GM12878 (cell line): ENCODE measurements around the gene NR3C1. TPM values are rescaled to one million over a fixed set of nuclear protein-coding genes. Genes with fewer than 3 reads are reported as not detected.
A peak's percentile ranks its signal among the peaks of the same experiment; 100 is the strongest.

ENCODE experiments used
- BACH1 ChIP-seq: fragments of 450-650 bp; IDR thresholded peaks from 2 replicates; pipeline ENCODE4 v1.6.1; 2017; ENCODE audit warnings: mild to moderate bottlenecking, borderline replicate concordance
- CREM ChIP-seq: IDR thresholded peaks from 2 replicates; pipeline ENCODE4 v1.6.1; 2014; ENCODE audit warnings: antibody characterized with exemption, low read depth
- DPF2 ChIP-seq: fragments of 450-650 bp; IDR thresholded peaks from 2 replicates; pipeline ENCODE4 v1.6.1; 2017; ENCODE audit warnings: mild to moderate bottlenecking
- ESRRA ChIP-seq: IDR thresholded peaks from 2 replicates; pipeline ENCODE4 v1.6.1; 2012; ENCODE audit warnings: mild to moderate bottlenecking, low read length, improper control_type of control experiment
- EZH2 ChIP-seq: IDR thresholded peaks from 2 replicates; pipeline ENCODE4 v1.6.1; 2012; ENCODE audit warnings: low read depth, mild to moderate bottlenecking, control low read depth, inconsistent platforms, low read length, borderline replicate concordance; ENCODE audit not compliant: control insufficient read depth
- IKZF2 ChIP-seq, 2 experiments: fragments of 450-650 bp; IDR thresholded peaks; 2 replicates each; pipeline ENCODE4 v1.6.1; 2017; ENCODE audit warnings: mild to moderate bottlenecking in 2 of 2, moderate library complexity in 2 of 2
- IRF4 ChIP-seq: IDR thresholded peaks from 2 replicates; pipeline ENCODE4 v1.6.1; 2011; ENCODE audit warnings: low read depth, low read length
- JUNB ChIP-seq: IDR thresholded peaks from 2 replicates; pipeline ENCODE4 v1.6.1; 2016; ENCODE audit warnings: antibody characterized with exemption, mild to moderate bottlenecking
- MTA3 ChIP-seq: IDR thresholded peaks from 2 replicates; pipeline ENCODE4 v1.6.1; 2012; ENCODE audit warnings: low read length, inconsistent platforms, borderline replicate concordance
- PAX5 ChIP-seq: IDR thresholded peaks from 2 replicates; pipeline ENCODE4 v1.6.1; 2011; ENCODE audit warnings: low read depth, low read length, borderline replicate concordance
- RUNX3 ChIP-seq: IDR thresholded peaks from 2 replicates; pipeline ENCODE4 v1.6.1; 2012; ENCODE audit warnings: low read length, inconsistent platforms
- YY1 ChIP-seq: IDR thresholded peaks from 2 replicates; pipeline ENCODE4 v1.6.1; 2011; ENCODE audit warnings: low read depth, mild to moderate bottlenecking, low read length
- polyA plus RNA-seq, 11 experiments: library from polyadenylated mRNA; depleted of rRNA in 4 of 11; unstranded in 6 of 11; stranded (reverse) in 5 of 11; fragments of >200 nt; fragmentation: Nextera tagmentation in 4 of 11; fragmentation: Illumina TruSeq in 1 of 11; extraction: Ambion mirVana in 4 of 11; extraction: Trizol in 1 of 11; gene quantifications; 1 replicate in 1 of 11; 2 replicates in 10 of 11; pipeline versions ENCODE4 v1.2.1 to v1.2.3, GENCODE V29; 2011 to 2016; ENCODE audit warnings: inconsistent platforms in 2 of 11, missing spikeins in 2 of 11, low read depth in 1 of 11
- total RNA-seq, 4 experiments: library from RNA; depleted of rRNA in 3 of 4; stranded (reverse); fragments of >200 nt in 3 of 4; fragmentation: Illumina TruSeq in 1 of 4; extraction: Trizol in 1 of 4; gene quantifications; 2 replicates each; pipeline versions ENCODE4 v1.2.1 to v1.2.3, GENCODE V29; 2013 to 2021
- TF ChIP-seq, protein P1 (sequence below): fragments of 450-650 bp; formaldehyde crosslinking; IDR thresholded peaks from 2 replicates; pipeline ENCODE4 v1.5.0; 2022; ENCODE audit warnings: mild to moderate bottlenecking, missing genetic modification characterization
- TF ChIP-seq, protein P2 (sequence below): IDR thresholded peaks from 2 replicates; pipeline ENCODE4 v1.6.1; 2012; ENCODE audit warnings: improper control_type of control experiment, low read depth, low read length; ENCODE audit not compliant: insufficient replicate concordance
- TF ChIP-seq, protein P3 (sequence below): fragments of 450-650 bp; IDR thresholded peaks from 2 replicates; pipeline ENCODE4 v1.6.1; 2016; ENCODE audit warnings: mild to moderate bottlenecking
- TF ChIP-seq, protein P4 (sequence below): fragments of 450-650 bp; IDR thresholded peaks from 2 replicates; pipeline ENCODE4 v1.6.1; 2016; ENCODE audit warnings: mild to moderate bottlenecking
- TF ChIP-seq, protein P5 (sequence below): IDR thresholded peaks from 2 replicates; pipeline ENCODE4 v1.6.1; 2012; ENCODE audit warnings: low read length, inconsistent platforms

The NR3C1 gene
- total and polyA plus RNA-seq, 10 of the 15 experiments (the other 5 are each of a cell fraction or from before 2014, with no cell fraction given): 49.7 to 141 (median 109) TPM

DNA sequence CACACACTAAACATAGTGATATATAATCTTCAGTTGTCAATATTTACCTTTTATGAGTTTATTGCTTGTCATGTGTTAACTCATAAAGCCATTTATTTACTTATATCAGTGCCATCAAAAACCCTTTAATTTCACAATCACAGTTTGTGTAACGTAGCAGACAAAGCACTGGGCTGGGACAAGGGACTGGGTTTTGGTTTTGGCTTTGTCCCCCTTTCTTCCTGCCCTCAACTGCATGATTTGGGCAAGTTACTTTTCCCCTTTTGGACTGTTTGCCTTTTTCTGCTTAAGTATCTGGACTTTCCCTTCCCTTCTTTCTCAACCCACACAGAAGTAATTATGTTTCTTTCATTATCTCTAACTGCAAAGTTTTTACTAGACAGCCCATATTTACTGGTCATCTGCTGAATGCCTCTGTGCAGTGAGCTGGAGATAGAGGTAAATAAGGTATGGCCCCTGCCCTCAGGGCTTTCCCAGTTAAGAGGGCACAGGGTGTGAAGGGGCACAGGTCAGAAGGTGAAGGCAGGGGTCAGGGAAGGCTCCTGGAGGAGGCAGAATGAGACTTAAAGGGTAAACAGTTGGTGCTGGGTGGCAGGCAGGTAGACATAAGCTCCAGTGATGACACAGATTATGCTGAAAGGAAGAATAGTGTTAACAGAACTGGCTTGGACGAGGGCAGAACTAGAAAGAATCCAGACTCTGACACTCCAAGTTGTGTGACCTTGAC is 14.8 kb upstream of the NR3C1 start (continued):
- TF ChIP-seq, protein P1, sequence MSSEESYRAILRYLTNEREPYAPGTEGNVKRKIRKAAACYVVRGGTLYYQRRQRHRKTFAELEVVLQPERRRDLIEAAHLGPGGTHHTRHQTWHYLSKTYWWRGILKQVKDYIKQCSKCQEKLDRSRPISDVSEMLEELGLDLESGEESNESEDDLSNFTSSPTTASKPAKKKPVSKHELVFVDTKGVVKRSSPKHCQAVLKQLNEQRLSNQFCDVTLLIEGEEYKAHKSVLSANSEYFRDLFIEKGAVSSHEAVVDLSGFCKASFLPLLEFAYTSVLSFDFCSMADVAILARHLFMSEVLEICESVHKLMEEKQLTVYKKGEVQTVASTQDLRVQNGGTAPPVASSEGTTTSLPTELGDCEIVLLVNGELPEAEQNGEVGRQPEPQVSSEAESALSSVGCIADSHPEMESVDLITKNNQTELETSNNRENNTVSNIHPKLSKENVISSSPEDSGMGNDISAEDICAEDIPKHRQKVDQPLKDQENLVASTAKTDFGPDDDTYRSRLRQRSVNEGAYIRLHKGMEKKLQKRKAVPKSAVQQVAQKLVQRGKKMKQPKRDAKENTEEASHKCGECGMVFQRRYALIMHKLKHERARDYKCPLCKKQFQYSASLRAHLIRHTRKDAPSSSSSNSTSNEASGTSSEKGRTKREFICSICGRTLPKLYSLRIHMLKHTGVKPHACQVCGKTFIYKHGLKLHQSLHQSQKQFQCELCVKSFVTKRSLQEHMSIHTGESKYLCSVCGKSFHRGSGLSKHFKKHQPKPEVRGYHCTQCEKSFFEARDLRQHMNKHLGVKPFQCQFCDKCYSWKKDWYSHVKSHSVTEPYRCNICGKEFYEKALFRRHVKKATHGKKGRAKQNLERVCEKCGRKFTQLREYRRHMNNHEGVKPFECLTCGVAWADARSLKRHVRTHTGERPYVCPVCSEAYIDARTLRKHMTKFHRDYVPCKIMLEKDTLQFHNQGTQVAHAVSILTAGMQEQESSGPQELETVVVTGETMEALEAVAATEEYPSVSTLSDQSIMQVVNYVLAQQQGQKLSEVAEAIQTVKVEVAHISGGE (CRISPR knock-in tag): no peak
- TF ChIP-seq IRF4: 0 out of 2 replicates have a peak, but pooled peaks have one; percentile 51
- peak; percentile 80 to 86; a peak in 3 of 4 replicates for TF ChIP-seq IKZF2 (IDR thresholded peaks at IDR 0.05)
- TF ChIP-seq CREM: peak; percentile 54; the same call in 1 of the 2 replicates
- peak; percentile 70; the same call in 1 of the 2 replicates for TF ChIP-seq DPF2
- peak; percentile 65 for TF ChIP-seq JUNB
- TF ChIP-seq, protein P2, sequence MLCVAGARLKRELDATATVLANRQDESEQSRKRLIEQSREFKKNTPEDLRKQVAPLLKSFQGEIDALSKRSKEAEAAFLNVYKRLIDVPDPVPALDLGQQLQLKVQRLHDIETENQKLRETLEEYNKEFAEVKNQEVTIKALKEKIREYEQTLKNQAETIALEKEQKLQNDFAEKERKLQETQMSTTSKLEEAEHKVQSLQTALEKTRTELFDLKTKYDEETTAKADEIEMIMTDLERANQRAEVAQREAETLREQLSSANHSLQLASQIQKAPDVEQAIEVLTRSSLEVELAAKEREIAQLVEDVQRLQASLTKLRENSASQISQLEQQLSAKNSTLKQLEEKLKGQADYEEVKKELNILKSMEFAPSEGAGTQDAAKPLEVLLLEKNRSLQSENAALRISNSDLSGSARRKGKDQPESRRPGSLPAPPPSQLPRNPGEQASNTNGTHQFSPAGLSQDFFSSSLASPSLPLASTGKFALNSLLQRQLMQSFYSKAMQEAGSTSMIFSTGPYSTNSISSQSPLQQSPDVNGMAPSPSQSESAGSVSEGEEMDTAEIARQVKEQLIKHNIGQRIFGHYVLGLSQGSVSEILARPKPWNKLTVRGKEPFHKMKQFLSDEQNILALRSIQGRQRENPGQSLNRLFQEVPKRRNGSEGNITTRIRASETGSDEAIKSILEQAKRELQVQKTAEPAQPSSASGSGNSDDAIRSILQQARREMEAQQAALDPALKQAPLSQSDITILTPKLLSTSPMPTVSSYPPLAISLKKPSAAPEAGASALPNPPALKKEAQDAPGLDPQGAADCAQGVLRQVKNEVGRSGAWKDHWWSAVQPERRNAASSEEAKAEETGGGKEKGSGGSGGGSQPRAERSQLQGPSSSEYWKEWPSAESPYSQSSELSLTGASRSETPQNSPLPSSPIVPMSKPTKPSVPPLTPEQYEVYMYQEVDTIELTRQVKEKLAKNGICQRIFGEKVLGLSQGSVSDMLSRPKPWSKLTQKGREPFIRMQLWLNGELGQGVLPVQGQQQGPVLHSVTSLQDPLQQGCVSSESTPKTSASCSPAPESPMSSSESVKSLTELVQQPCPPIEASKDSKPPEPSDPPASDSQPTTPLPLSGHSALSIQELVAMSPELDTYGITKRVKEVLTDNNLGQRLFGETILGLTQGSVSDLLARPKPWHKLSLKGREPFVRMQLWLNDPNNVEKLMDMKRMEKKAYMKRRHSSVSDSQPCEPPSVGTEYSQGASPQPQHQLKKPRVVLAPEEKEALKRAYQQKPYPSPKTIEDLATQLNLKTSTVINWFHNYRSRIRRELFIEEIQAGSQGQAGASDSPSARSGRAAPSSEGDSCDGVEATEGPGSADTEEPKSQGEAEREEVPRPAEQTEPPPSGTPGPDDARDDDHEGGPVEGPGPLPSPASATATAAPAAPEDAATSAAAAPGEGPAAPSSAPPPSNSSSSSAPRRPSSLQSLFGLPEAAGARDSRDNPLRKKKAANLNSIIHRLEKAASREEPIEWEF: no peak
- no peak; the same call in none of the 2 replicates for TF ChIP-seq RUNX3
- TF ChIP-seq MTA3: no peak
- TF ChIP-seq EZH2: no peak
- TF ChIP-seq PAX5: 0 out of 2 replicates have a peak, but pooled peaks have one; percentile 51
- TF ChIP-seq, protein P3, sequence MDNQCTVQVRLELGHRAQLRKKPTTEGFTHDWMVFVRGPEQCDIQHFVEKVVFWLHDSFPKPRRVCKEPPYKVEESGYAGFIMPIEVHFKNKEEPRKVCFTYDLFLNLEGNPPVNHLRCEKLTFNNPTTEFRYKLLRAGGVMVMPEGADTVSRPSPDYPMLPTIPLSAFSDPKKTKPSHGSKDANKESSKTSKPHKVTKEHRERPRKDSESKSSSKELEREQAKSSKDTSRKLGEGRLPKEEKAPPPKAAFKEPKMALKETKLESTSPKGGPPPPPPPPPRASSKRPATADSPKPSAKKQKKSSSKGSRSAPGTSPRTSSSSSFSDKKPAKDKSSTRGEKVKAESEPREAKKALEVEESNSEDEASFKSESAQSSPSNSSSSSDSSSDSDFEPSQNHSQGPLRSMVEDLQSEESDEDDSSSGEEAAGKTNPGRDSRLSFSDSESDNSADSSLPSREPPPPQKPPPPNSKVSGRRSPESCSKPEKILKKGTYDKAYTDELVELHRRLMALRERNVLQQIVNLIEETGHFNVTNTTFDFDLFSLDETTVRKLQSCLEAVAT: 0 out of 2 replicates have a peak, but pooled peaks have one; percentile 39
- TF ChIP-seq, protein P4, sequence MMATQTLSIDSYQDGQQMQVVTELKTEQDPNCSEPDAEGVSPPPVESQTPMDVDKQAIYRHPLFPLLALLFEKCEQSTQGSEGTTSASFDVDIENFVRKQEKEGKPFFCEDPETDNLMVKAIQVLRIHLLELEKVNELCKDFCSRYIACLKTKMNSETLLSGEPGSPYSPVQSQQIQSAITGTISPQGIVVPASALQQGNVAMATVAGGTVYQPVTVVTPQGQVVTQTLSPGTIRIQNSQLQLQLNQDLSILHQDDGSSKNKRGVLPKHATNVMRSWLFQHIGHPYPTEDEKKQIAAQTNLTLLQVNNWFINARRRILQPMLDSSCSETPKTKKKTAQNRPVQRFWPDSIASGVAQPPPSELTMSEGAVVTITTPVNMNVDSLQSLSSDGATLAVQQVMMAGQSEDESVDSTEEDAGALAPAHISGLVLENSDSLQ: no peak
- TF ChIP-seq, protein P5, sequence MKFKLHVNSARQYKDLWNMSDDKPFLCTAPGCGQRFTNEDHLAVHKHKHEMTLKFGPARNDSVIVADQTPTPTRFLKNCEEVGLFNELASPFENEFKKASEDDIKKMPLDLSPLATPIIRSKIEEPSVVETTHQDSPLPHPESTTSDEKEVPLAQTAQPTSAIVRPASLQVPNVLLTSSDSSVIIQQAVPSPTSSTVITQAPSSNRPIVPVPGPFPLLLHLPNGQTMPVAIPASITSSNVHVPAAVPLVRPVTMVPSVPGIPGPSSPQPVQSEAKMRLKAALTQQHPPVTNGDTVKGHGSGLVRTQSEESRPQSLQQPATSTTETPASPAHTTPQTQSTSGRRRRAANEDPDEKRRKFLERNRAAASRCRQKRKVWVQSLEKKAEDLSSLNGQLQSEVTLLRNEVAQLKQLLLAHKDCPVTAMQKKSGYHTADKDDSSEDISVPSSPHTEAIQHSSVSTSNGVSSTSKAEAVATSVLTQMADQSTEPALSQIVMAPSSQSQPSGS: peak; percentile 17; the same call in 1 of the 2 replicates
- peak; percentile 25; the same call in 1 of the 2 replicates for TF ChIP-seq BACH1
- TF ChIP-seq ESRRA: peak; percentile 26; the same call in 1 of the 2 replicates
- 0 out of 2 replicates have a peak, but pooled peaks have one; percentile 35 for TF ChIP-seq YY1
